HL-60/S4 treated with retinoic acid at 250 ng/mL for 4 days and 3 days (cell line): Measurements from ENCODE around the gene NLRP6.
"Not testable (repeated sequence)": the region's sequence is repeated elsewhere in the genome, so short reads cannot be mapped to it uniquely, and the experiment has no call there.

Experiments used
- in situ Hi-C: fragments of 300-500 bp; cut with MboI; formaldehyde crosslinking; loops from 2 replicates; pipeline ENCODE4 v1.7.0; 2022; ENCODE audit warnings: low sequenced_read_pairs

NLRP6 gene

GRCh38 chr11:278001-278951, at the start of gene NLRP6:
NLRP6 (plus strand) TSS chr11:278407; CDS start chr11:278570, 163 bp downstream.
- in situ Hi-C loops, result no loop called here

- in situ Hi-C loops, result no loop called here
Measured at GRCh38 chr11:230431-230830, 47.8 kb upstream of the NLRP6 start.

DNA sequence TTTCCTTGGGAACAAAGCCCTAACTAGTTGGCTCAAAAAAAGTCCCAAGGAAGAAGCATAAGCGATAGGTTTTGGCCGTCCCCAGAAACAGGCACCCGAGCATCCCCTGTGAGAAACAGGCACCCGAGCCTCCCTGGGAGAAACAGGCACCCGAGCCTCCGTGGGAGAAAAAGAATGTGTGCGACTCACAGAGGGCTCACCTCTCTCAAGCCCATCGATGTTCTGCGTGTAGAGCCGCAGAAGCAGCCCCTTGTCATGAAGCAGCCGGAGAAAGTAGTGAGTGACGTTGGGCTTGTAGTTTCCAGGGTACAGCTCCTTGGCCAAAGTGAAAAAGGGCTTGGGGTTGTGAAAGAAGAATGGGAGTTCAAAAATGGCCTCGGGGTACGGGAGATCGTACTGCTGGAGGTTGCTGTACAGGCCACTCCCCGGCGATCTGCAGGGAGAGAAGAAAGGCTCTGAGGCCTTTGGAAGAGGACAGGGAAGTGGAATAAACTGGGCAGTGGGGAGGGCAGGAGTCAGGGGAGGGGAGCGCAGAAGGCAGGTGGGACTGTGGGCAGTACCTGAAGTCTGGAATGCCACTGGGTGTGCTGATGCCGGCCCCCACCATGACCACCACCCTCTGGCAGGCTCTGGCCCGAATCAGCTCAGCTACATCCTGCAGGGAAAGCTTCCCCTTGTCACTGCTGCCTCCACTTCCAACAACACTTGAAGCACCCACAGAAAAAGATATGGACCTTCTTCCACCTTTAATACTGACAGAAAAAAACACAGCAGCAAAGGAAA, 45.2 kb upstream of the NLRP6 start:
- in situ Hi-C loops, result no loop called here

DNA sequence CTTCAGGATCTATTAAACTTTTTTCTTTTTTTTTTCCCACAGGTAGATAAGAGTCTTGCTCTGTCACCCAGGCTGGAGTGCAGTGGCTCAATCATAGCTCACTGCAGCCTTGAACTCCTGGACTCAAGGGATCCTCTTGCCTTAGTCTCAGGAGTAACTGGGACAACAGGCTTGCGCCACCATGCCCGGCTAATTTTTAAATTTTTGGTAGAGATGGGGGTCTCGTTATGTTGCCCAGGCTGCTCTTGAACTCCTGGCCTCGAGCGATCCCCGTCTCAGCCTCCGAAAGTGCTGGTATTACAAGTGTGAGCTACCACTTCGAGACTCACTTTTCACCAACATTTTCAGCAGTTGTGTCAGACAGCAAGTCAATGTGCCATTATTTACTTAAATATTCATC, 43.0 kb upstream of the NLRP6 start:
- in situ Hi-C loops, result no loop called here

DNA sequence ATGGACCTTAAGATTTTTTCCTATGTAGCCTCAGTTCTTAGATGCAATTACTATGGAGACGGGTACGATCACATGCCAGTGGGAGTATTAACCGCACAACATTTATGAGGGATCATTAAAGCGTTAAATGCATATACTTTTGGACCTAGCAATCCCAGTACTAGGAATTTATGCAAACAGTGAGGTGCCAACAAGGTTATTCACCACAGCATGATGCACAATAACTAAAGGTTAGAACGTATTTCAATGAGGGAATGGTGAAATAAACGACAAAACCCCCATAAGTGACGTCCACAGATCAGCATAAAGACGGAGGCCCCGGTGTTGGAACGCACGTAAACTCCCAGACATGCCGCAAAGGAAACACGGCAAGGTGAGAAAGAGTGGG, 42.6 kb upstream of the NLRP6 start:
- in situ Hi-C loops, result no loop called here

- in situ Hi-C loops, result no loop called here
Measured at GRCh38 chr11:235997-236773, 42.0 kb upstream of the NLRP6 start, which contains the start of gene SIRT3. SIRT3 (minus strand) TSS chr11:236342; CDS start chr11:236328, 14 bp downstream.

GRCh38 chr11:236774-237767, 41.1 kb upstream of the NLRP6 start, which contains the start of gene PSMD13:
PSMD13 (plus strand) TSS chr11:236976; CDS start chr11:237050, 74 bp downstream.
- in situ Hi-C loops, result no loop called here

DNA sequence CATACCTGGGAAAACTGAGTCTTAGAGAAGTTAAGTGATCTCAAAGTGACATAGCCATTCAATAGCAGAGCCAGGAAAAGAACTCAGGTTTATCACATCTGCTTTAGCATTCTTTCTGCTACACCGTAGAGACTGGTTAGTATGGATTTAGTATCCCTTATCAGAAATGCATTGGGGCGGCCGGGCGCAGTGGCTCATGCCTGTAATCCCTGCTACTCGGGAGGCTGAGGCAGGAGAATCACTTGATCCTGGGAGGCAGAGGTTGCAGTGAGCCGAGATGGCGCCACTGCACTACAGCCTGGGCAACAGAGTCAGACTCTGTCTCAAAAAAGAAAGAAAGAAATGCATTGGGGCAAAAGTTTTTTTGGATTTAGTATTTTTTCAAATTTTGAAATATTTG, 39.9 kb upstream of the NLRP6 start:
- in situ Hi-C loops, result not testable (repeated sequence)

DNA sequence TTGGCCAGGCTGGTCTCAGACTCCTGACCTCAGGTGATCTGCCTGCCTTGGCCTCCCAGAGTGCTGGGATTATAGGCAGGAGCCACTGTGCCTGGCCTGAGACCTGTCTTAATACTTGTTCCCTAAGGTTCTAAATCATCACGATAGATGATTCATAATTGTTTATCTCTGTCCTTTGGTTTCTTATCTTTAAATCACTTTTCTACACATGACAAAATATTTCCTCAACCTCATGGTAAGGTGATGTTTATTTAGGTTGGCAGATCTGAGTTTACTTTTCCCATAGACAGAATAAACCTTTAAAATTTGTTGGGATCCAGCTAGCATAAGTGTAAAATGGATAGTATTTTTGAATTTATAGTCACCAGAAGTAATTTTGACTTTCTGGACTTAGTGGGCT, 37.9 kb upstream of the NLRP6 start:
- in situ Hi-C loops, result no loop called here

DNA sequence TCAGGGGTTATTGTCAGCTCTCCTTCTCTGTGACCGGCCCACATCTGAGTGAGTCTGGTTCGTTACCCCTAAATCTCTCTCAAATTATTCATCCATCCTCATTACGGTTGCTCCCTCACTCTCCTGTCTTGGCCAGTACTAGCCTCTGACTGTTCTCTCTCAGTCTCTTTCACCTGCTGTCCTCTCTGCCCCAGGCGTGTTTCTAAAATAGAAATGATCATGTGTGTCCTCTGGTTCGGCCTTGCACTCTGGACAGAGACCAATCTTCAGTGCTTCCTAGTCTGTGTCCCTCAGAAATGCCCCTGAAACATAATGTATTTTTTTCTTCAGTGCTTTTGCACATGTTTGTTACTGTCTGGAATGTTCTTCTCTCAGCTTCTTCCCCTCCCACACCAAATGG, 36.6 kb upstream of the NLRP6 start:
- in situ Hi-C loops, result no loop called here

GRCh38 chr11:244376-244775, 33.8 kb upstream of the NLRP6 start:
- in situ Hi-C loops, result no loop called here

DNA sequence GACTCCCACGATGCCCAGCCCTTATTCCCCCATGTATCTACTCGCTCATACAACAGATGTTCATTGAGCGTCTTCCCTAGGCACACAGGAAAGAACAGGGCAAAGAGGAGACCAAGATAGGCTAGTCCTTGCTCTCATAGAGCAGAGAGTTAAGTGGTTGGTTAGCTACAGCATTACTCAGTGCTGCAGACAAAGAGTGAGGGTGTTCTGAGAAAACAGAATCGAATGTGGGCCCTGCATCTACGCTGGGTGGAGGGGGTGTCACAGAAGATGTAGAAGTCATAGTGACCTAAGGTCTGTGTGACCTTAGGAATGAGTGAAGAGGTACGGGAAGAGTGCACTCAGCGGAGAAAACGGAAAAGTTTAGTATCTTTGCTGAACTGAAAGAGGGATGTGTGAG, 29.1 kb upstream of the NLRP6 start:
- in situ Hi-C loops, result no loop called here

GRCh38 chr11:250274-250673, 27.9 kb upstream of the NLRP6 start:
- in situ Hi-C loops, result no loop called here

DNA sequence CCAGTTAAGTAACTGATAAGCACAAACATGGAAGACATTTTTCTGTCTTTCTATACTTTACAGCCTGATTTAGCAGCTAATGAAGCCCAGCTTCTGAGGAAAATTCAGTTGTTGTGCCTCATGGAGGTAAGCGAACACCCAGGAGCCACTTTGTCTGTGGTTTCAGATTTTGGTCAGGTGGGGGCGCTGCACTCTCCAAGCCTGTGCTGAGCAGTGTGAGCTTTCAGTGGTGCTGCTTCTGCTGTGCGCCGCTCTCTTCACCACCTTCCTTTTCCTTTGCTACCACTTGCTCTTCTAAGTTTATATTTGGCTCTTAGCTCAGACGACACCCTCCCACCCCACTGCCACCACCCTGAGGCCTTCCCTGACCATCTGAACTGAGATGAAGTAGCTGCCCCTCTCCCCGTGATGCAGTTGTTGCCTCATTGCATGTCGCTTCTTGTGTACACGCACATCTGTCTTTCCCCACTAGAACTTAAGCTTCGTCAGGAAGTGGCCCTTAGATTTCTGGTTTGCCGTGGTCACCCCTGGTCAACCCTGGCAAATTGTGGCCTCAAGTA, 27.4 kb upstream of the NLRP6 start:
- in situ Hi-C loops, result no loop called here

DNA sequence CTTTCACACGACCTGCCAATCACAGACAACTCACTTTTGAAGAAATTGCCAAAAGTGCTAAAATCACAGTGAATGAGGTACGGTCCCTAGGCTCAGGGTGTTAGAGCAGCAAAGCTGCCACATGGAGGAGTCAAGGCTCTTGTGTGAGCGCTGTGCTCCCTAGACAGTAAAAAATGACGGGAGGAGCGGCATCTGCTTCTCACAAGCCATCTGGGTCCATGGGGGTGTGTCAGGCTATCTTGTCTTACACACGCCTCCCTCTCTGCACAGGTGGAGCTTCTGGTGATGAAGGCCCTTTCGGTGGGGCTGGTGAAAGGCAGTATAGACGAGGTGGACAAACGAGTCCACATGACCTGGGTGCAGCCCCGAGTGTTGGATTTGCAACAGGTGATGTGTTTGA, 26.7 kb upstream of the NLRP6 start:
- in situ Hi-C loops, result no loop called here

- in situ Hi-C loops, result no loop called here
Measured at GRCh38 chr11:252666-253065, 25.5 kb upstream of the NLRP6 start.

DNA sequence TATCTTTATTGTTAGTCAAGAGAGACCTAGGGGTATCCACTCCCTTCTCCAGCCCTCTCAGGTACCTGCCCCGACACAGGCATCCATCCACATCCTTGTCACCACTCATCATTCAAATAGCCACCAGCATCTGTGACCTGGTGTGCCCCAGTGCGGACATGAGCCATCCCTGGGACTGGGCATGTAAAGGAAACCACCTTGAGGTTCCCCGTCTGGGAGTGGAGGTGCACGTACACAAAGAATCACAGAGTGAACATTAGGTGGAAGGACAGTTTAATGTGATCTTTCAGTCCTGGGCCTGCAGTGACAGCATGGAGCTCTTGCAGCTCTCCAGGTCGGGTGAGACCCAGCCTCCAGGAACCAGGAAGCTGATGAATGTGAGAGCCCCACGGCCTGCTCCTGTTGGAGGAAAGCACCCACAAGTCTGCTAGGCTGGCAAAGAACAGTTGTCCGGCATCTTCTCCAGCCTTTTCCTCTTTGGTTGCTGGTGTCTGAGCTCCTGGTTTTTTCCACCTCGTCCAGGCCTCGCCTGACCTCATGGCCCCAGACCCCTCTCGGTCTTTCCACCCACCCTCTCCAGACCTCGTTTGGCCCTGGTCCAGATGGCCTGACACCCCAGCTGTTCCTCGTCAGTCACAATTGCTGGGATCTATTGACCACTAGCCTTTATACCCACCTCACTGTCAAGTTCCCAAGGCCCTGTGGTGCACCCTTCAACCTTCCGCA, 24.9 kb upstream of the NLRP6 start:
- in situ Hi-C loops, result no loop called here

GRCh38 chr11:253886-254270, 24.3 kb upstream of the NLRP6 start:
- in situ Hi-C loops, result no loop called here

DNA sequence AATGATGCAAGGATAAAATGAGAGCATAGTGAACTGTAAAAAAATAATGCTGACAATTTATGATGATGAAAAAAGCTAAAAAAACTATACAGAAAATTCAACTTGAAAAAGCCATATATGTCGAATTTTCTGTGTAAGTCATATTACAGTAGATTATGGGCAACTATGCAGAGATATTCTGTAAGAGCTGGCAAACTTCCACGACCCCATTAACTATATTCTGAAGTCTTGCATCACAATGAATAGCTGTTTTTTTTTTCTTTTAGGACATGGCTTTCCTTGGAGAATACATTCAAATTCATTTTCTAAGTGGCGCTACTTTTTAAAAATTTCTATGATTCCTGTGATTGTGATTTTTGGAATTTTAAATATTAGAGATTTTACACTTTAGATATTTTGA, 23.0 kb upstream of the NLRP6 start:
- in situ Hi-C loops, result no loop called here
